HG02763 (cell line): ENCODE data around the gene KLF14.
"Not testable (repeated sequence)": the region's sequence is repeated elsewhere in the genome, so short reads cannot be mapped to it uniquely, and the experiment has no call there.

Source experiments
- ATAC-seq: cut with Tn5 transposase; IDR thresholded peaks from one replicate; pipeline ENCODE4 v1.9.1; 2021; ENCODE audit warnings: mild to moderate bottlenecking, moderate library complexity; ENCODE audit not compliant: unreplicated experiment

Gene KLF14

DNA sequence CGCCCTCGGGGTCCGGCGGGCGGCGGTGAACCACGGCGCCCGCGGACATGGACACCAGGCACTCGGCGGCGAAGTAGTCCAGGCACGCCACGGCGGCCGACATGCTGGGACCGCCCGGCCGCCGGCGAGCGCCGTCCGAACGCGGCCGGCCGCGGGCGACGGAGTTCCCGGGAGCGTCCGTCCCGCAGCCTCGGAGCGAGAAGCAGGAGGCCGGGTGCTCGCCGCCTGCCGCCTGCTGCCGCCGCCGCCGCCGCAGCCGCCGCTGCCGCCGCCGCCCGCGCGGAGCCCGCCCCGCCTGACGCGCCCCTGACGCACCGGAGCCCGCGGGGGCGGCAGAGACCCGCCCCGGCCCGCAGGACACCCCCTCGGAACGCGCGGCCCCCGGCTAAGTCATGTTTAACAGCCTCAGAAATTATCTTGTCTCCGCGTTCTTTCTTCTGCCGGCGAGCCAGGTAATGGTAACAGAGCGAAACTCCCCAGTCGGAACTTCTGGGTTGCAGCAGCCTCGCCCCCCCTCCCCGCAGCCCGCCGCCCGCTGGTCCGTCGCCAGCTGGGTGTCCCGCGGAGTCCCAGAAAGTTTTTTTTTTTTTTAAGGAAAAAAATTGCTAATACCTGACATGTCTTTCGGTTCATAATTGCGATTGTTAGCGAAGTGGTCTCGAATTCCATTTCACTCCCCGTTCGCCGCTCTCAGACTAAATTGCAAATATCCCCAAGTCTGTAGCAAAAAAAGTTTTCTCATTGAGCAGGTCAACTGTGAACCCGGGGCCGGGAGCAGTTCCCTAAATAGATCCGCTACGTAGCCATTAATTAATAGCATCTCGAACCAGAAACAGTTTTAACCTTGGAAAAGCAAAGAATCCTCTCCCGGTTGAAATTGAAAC lies at the start of gene KLF14:
Gene KLF14, minus strand, starts transcription at position 277 of the 884 bp plus-strand sequence. Its CDS starts 174 bp downstream, at position 103.
- ATAC-seq, result no peak

DNA sequence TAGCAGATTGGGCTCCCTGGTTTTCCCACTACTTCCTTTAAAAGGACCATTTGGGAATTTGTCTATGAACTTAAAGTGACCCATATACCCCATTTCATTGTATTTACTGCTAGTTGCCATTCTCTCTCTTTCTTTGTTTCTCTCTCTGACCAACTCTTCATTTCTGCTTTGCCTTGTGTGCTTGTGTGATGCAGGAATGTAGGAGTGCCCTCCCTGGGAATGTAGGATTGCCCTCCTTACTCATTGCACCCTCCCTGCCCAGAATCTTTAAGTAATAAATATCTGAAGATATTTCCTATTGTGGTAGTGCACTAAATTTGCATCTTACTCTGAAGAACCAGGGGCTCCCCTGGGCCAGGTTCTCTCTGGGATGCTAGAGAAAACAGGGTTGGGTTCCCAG lies 47.3 kb upstream of the KLF14 start:
- no peak for ATAC-seq

DNA sequence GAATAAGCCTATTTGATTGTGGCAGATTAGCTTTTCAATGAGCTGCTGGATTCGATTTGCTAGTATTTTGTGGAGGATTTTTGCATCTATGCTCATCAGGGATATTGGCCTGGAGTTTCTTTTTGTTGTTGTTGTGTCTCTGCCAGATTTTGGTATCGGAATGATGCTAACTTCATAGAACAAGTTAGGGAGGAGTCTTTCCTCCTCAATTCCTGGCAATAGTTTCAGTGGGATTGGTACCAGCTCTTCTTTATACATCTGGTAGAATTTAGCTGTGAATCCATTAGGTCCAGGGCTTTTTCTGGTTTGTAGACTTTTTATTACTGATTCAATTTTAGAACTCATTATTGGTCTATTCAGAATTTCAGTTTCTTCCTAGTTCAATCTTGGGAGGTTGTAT lies 43.4 kb upstream of the KLF14 start:
- ATAC-seq, result no peak

DNA sequence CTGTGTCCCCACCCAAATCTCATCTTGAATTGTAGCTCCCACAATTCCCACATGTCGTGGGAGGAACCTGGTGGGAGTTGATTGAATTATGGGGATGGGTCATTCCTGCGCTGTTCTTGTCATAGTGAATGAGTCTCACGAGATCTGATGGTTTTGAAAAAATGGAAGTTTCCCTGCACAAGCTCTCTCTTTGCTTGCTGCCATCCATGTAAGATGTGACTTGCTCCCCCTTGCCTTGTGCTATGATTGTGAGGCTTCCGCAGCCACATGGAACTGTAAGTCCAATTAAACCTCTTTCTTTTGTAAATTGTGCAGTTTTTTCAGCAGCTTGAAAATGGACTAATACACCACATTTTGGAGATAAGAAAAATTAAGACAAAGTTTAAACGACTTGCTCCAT lies 38.4 kb upstream of the KLF14 start:
- not testable (repeated sequence) for ATAC-seq

DNA sequence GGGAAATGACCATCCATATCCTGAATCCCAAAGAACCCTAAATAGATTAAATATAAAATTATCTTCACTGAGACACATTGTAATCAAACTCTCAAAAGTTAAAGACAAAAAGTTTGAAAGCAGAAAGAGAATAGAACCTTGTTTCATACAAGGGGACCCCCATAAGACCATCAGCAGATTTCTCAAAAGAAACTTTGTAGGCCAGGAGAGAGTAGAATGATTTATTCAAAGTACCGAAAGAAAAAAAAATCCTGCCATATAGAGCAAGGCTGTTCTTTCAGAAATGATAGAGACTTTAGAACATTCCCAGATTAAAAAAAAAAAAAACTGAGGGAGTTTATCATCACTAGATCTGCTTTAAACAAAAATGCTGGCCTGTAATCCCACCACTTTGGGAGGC lies 34.8 kb upstream of the KLF14 start:
- no peak for ATAC-seq

DNA sequence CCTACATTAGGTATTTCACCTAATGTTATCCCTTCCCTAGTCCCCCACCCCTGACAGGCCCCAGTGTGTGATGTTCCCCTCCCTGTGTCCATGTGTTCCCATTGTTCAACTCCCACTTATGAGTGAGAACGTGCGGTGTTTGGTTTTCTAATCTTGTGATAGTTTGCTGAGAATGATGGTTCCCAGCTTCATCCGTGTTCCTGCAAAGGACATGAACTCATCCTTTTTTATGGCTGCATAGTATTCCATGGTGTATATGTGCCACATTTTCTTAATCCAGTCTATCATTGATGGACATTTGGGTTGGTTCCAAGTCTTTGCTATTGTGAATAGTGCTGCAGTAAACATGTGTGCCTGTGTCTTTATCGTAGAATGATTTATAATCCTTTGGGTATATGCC lies 30.6 kb upstream of the KLF14 start:
- not testable (repeated sequence) for ATAC-seq

DNA sequence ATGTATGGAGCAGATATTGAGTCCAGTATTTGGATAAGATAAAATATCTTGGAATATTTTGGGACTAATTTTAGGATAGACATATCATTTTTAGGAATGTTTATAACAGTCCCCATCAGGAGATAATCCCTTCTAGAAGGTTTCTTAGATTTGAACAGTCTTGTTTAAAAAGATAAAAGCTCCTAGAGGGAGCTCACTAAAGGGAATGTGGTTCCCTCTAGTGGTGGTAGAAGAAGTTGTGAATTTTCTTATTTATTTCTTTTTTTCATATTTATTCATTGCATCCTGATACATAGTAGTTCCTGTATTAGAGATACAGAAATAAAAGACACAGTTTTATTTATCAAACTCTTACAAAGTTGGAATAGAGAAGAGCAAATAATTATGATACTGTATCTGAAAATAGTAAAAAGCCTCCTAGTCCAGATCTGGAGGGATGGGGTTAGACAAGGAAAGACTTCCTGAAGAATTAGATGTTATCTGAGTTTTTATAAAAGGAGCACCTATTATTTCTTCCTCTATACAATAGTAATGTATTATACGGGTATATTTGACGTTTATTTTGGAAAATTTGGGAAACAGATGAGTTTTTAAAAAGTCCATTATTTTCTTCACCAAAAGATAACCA lies 24.5 kb upstream of the KLF14 start:
- no peak for ATAC-seq

DNA sequence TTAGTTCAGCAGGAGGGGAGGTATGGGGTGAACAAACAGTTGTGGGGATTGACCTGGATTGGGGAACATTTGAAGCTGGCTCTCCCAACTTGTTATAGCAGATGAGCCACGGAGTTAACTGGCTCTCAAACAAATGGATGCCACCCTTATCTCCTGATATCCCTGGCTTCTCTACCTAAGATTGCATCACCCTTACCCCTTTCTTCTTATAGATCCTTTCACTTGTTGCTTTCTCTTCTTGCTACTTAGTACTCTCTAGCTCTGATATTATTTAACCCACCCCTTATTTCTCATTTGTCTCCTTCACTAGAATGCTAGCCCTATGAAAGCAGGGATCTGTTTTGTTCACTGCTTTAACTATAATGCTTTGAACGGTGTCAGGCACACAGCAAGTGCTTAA lies 22.3 kb upstream of the KLF14 start:
- no peak for ATAC-seq

DNA sequence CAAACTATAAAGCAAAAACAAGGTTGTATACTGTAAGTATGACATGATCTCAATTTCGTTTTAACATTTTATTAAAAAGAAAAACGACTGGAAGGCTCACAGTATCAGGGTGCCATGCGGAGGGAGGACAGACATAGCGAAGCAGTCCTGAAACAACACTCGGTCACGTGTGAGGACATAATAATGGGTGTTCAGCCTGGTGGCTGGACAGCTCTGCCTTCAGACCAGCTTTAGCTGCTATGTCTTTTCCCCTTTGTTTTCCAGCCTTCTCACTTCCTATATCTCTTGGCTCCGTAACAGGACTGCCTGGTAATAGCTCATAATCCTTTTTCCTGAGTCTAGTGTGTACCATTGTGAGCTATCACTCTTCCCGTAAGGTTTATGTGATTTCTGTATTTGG lies 18.4 kb upstream of the KLF14 start:
- ATAC-seq, result no peak

DNA sequence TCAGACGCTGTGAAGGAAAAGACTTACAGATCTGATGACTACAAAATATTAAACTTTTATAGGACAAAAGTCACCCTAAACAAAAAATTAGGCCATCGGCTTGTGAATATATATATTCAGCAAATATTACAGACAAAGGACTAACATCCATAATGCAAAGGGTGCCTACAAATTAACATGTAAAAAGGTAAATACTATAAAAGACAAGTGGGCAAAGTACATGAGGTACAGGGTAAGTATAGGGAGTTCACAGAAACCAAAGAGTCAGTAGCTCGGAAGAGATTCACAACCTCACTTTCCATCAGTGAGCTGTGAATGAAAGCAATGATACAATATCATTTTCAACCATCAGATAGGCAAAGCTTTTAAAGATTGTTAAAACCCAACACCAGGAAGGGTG lies 16.7 kb upstream of the KLF14 start:
- ATAC-seq, result no peak

DNA sequence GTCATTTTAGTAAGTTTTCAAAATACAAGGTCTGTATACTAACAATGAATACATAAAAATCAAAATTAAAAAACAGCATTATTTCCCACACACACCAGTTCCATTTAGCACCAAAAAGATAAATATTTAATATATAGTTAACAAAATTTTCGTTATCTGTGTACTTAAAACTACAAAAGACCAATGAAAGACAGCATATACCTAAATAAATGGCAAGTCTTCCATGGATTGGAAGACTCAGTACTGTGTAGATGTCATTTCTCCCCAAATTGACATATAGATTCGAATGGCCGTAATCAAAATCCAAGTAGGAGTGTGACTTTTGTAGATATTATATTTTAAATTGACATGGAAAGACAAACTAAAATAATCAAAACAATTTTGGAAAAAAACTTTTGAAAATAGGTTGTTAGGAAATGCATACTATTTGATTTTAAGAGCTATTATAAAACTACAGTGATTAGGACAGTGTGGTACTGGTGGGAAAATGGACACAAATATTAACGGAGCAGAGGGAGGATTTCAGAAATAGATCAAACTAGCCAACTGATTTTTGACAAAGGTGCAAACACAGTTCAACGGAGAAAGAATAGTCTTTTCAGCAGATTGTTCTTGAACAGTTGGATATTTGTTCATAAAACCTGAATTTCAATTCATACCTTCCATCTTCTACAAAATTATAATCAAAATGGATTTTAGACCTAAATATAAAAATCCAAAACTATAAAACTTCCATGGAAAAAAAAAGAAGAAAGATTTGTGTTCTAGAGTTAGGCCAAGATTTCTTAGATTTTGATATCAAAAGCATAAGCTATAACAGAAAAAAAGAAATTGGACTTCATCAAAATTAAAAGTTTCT lies 14.8 kb upstream of the KLF14 start:
- ATAC-seq, result no peak

DNA sequence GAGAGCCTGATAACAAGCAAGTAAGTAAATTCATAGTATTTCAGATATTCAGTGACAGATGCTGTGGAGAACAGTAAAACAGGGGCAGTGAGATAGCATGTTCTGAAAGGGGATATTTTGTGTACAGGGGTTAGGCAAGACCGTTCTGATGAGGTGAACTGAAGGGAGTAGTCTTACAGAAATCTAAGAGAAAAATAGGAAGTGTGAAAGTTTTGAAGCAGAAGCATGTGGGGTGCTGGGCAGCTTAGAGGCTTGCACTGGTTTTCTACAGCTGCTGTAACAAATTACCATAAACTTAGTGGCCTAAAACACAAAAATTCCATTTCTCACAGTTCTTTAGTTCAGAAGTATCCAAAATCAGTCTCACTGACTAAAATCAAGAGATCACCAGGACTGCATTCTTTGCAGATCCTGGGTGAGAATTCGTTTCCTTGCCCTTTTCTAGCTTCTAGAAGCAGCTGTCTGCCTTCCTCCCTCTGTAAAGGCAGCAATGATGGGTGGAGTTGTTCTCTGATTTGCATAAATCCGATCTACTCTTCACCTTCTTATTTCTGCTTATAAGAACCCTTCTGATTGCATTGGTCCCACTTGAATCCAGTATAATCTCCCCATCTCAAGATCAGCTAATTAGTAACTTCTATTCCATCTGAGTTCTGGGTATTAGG lies 7.5 kb upstream of the KLF14 start:
- ATAC-seq, result no peak

DNA sequence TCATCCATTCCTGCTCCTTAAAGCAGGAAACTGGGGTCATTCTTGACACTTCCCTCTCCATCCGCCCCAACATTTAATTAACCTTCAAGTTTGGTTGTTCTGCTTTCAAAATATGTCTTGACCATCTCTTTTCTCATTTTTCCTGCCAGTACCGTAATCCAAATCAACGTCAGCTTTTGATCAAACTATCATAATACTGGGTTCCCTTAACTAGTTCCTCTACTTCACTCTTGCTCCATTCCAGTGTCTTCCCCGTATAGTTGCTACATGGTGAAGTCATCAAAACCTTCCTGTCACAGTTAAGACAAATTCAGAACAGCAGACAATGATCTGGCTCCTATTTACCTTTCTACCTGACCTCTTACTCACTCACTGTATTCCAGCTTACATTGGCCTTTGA lies 6.6 kb upstream of the KLF14 start:
- no peak for ATAC-seq

DNA sequence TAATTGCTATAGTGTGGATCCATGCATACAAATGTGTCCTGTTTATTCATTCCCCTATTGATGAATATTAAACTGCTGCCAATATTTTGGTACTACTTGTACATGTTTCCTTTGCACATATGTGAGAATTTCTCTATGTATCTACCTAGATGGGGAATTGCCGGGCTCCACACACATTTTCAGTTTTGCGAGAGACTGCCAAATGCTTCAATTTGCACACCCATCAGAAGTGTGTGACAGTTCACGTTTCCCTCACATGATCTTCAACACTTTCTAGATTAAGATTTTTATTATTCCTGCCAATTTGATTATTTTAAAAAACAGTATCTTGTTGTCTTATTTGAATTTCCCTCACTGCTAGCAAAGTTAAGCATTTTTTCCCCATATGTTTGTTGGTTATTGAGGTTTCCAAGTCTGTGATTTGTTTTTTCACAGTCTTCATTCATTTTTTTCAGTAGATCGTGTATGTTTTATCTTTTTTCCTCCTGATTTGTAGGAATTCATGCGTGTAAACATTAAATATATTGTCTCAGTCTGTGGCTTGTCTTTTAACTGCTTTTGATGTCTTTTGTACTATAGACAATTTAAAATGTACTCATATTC lies 2.4 kb upstream of the KLF14 start:
- no peak for ATAC-seq

DNA sequence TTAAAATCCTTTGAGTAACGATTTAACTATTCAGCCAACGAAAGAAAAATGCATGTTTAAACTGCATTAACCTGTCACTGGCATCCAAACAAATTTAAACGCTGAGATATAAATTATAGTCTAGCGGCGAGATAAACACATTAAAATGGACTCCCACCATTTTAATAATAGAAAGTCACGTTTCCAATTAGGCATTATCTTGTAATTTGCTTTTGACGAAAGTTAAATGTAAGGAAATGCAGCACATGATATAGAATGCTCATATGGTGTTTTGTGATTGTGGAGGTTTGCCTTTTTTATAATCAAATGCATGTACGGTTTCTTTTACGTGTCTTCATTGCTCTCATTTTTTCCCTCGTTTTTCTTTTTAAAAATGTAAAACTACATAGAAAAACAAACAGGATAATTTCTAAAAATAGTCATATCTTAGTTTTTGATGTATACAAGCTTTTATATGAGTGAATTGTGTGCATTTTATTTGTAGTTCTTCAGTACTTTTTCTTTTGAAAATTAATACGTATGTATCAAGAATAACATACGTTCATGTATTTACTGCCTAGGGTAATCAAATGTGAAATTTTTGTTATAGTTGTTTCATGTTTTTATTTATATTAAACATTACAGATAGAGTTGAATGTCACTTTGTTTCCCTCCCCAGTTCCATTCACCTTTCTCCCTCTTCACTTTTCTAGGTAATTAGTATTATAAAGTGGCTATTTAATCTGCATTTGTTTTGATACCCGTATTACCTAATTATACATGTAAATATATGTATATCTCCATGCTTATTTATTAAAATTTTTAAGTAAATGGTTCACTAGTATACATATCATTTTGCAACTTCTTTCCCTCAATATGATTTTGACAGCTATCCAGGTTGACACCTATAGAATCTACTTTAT lies 1.1 kb upstream of the KLF14 start:
- no peak for ATAC-seq

DNA sequence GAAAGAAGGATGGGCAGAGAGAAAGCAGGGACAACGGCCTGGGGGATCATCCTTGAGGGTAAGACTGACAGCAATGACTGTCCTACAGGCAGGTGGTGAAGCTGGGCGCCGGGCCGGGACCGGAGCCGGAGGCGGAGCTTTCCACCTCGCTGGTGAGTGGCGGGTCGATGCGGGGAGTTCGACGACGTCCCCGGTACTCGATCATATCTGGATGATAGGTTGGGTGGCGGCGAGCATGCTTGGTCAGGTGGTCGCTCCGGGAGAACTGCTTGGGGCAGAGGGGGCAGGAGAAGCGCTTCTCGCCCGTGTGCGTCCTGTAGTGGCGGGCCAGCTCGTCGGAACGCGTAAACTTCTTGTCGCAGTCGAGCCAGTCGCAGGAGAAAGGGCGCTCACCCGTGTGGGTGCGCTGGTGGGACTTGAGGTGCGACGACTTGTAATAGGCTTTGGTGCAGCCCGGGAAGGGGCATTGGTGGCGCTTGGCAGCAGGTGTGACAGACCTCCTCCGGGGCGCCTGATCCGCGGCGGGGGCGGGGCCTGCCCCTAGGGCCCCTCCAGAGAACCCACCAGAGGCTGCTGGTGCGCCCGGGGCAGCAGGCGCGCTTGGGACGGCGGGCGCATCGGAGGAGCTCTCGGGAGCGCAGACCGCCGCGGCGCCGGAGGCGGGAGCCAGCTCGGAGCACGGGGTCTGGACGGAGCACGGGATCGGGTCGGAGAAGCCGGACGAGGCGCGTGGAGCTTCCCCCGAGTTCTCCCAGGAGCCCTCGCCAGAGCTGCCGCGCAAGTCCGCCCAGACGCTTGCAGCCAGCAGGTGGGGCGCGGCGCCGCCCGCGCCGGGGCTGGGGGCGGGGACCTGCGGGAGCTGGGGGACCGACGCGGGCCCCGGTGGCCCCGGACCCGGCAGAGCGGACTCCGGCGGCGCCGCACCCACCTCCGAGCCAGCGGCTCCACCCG lies 752 bp downstream of the KLF14 start:
- no peak for ATAC-seq

DNA sequence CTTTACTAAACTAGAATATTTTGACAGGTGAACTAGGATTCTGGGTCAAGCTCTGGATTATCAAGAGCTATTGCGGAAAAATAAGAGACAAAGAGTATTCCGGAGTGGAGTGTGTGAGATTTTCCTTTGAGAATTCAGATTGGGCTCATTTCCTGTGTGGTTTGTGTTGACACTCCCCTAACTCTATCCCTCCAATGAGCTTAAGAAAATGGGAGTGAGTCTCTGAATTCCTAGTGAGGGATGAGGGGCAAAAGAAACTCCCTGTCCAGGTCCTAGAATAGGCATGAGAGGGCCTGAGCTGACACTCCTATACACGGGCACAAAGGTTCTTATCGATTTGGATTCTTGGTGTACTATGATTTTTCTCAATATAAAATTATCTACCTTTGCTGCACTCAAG lies 10.2 kb downstream of the KLF14 start:
- ATAC-seq, result no peak

DNA sequence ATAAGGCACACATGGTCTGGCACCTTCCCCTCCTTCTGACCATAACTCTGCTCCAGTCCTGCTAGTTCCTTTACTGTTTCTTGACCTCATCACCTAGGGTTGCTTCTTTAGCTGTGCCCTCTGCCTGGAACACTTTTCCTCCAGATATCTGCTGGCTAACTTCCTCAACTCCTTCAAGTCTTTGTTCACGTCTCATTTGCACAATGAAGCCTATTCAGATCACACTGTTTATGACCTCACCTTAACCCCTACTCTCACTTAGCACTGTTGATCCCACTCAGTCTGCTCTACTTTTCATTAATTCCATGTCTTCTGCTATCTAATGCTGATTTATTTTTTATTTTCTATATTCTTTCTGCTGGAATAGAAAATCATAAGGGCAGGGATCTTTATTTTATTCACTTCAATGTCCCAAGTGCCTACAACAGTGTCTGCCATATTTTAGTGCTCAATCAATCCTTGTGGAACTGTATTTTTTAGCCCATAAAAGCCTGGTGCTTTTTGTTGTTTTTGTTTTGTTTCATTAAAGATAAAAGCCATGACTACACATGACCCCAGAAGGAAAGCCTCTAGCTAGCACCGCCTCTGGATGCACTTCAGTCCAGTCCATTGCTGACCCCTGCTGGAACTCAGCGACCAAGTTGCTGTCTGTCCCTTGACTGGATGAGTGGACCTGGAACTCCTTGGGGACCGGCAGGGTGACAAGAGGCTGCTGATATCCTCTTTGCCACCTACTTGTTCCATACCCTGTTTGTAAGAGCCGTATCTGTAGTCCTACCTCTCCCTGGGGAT lies 12.3 kb downstream of the KLF14 start:
- ATAC-seq, result no peak
